NCI-H2227 (cell line): ENCODE measurements around the gene ACTL6B.

Experiments used
- DNase-seq: peaks from one replicate; lab custom pipeline; 2025; ENCODE audit not compliant: unreplicated experiment; lab: John Stamatoyannopoulos, UW

Gene ACTL6B

GRCh38 chr7:100683659-100684533 is 27.6 kb upstream of the ACTL6B start:
- DNase-seq = no peak

GRCh38 chr7:100682991-100683658 is 26.9 kb upstream of the ACTL6B start:
- DNase-seq = no peak

GRCh38 chr7:100682228-100682741 is 26.0 kb upstream of the ACTL6B start:
- DNase-seq = no peak

GRCh38 chr7:100681491-100682227 is 25.4 kb upstream of the ACTL6B start:
- no peak for DNase-seq

- peak; percentile 51 for DNase-seq
Measured at GRCh38 chr7:100680576-100681271, 24.5 kb upstream of the ACTL6B start.

GRCh38 chr7:100679927-100680575 is 23.8 kb upstream of the ACTL6B start:
- DNase-seq = no peak

GRCh38 chr7:100679129-100679926 is 23.1 kb upstream of the ACTL6B start:
- DNase-seq = peak; percentile 35

GRCh38 chr7:100678291-100678984 is 22.2 kb upstream of the ACTL6B start:
- no peak for DNase-seq

- no peak for DNase-seq
Measured at GRCh38 chr7:100677308-100678267, 21.3 kb upstream of the ACTL6B start.

- DNase-seq = no peak
Measured at GRCh38 chr7:100676501-100677306, 20.5 kb upstream of the ACTL6B start.

GRCh38 chr7:100675581-100676350 is 19.5 kb upstream of the ACTL6B start:
- DNase-seq = peak; percentile 99

GRCh38 chr7:100675105-100675451 is 18.8 kb upstream of the ACTL6B start:
- DNase-seq = no peak

- DNase-seq = peak; percentile 64
Measured at GRCh38 chr7:100674411-100675104, 18.3 kb upstream of the ACTL6B start.

GRCh38 chr7:100673942-100674410 is 17.7 kb upstream of the ACTL6B start:
- no peak for DNase-seq

- peak; percentile 100 for DNase-seq
Measured at GRCh38 chr7:100673302-100673941, 17.2 kb upstream of the ACTL6B start, which contains the start of gene GNB2. TSS of gene GNB2 (plus strand) at chr7:100673740. CDS start at chr7:100676266, 2,526 bp downstream.
